Measurements from ENCODE around the gene GYPB. TPM values are rescaled to one million over a fixed set of nuclear protein-coding genes. Genes with fewer than 3 reads are reported as not detected.
"Not testable (repeated sequence)": the region's sequence is repeated elsewhere in the genome, so short reads cannot be mapped to it uniquely, and the experiment has no call there.

The GYPB gene
- total and polyA plus RNA-seq, 2 donors (not counting 1 experiment from before 2014, with no cell fraction given) = not detected

DNA sequence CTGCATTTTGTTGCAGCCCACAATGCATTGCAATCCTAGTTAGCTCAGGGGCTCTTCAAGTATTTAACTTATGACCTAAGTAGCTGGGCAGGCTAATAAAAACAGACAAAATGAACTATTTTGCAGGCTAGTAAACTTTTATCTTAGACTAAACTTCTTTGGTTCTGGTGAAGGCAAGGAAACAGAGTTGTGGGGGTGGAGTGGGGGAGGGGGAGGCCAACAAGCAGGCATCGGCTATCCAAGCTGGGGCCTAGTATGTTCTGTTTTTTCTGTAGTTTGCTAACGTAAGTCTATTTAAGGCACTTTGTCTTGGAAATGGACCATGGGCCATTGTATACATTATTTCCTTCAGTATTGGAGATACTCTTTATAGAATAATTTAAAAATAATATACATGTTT is 31.5 kb upstream of the GYPB start:
- not testable (repeated sequence) for H3K27me3 ChIP-seq (ENCODE audit: control insufficient read depth, insufficient read depth, low read length); H3K4me3 ChIP-seq (replicated peaks in 1 of 4; ENCODE audit: control extremely low read depth in 1 of 4, insufficient read depth in 1 of 4, low read depth in 3 of 4, low read length in 4 of 4); H3K27ac ChIP-seq (ENCODE audit: insufficient read depth, low read length); H4K20me1 ChIP-seq (ENCODE audit: control insufficient read depth, extremely low read depth, insufficient read depth, low read length); DNase-seq (ENCODE audit: low read depth in 2 of 2); H3K36me3 ChIP-seq (ENCODE audit: control insufficient read depth, insufficient read depth, low read length); H3K9ac ChIP-seq (ENCODE audit: insufficient read depth, low read length); H3K79me2 ChIP-seq (ENCODE audit: control insufficient read depth, insufficient read depth, low read length); H3K9me3 ChIP-seq (ENCODE audit: control insufficient read depth, insufficient read depth, low read depth, low read length); H2AFZ ChIP-seq (ENCODE audit: low read length); H3K4me2 ChIP-seq (ENCODE audit: extremely low read depth, insufficient read depth, low read length); H3K4me1 ChIP-seq (ENCODE audit: control insufficient read depth, extremely low read depth, insufficient read depth, low read length)

DNA sequence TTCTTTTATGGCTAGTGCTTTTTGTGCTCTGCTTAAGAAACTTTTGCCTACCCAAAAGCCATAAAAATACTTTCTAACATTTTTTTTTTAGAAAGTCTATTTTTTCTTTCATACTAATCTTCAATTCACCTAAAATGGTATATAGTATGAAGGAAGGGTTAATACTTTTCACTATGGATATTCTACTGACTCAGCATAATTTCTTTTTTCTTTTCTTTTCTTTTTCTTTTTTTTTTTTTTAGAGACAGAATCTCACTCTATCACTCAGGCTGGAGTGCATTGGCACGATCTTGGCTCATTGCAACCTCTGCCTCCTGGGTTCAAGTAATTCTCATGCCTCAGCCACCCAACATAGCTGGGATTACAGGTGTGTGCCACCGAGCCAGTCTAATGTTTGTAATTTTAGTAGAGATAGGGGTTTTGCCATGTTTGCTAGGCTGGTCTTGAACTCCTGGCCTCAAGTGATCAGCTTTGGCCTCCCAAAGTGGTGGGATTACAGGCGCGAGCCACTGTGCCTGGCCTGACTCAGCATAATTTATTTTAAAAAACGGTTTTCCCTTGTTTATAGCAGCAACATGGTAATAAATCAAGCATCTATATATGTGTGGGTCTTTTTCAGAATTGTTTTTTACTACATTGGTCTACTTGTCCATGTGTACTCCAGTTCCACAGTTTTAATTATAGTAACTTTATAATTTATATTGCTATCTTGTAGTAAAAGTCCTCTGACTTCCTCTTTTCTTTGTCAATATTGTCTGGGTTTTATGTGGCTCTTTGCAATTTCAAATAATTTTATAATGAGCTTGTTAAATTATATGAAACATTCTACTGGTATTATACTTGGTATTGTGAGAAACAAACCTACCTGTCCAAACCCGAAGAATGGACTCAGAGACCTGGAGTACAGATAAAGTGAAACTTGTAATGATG is 30.6 kb upstream of the GYPB start:
- H3K27ac ChIP-seq (ENCODE audit: insufficient read depth, low read length); DNase-seq (ENCODE audit: low read depth in 2 of 2); H3K9ac ChIP-seq (ENCODE audit: insufficient read depth, low read length); H3K27me3 ChIP-seq (ENCODE audit: control insufficient read depth, insufficient read depth, low read length); H4K20me1 ChIP-seq (ENCODE audit: control insufficient read depth, extremely low read depth, insufficient read depth, low read length); H3K4me2 ChIP-seq (ENCODE audit: extremely low read depth, insufficient read depth, low read length); H3K79me2 ChIP-seq (ENCODE audit: control insufficient read depth, insufficient read depth, low read length); H3K4me1 ChIP-seq (ENCODE audit: control insufficient read depth, extremely low read depth, insufficient read depth, low read length); H3K9me3 ChIP-seq (ENCODE audit: control insufficient read depth, insufficient read depth, low read depth, low read length); H2AFZ ChIP-seq (ENCODE audit: low read length); H3K4me3 ChIP-seq (replicated peaks in 1 of 4; ENCODE audit: control extremely low read depth in 1 of 4, insufficient read depth in 1 of 4, low read depth in 3 of 4, low read length in 4 of 4); H3K36me3 ChIP-seq (ENCODE audit: control insufficient read depth, insufficient read depth, low read length): not testable (repeated sequence)

DNA sequence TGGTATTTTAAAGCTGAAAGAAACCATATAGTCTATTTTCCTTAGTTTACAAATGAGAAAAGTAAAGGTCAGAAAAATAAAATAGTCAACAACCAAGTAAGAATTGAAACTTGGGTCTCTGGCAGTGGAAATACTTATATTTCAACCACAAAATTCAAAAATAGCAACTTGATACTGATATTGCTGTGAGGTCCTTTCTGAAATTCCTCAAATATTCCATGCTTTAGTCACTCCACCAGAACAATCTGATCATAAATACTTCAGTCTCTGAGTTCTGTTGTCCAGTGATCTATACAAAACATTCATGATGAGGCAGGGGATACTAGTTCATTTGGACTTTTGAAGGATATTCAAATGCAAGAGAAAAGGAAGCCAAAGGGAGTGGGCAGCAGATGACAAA is 25.8 kb upstream of the GYPB start:
- H4K20me1 ChIP-seq (ENCODE audit: control insufficient read depth, extremely low read depth, insufficient read depth, low read length); H3K9me3 ChIP-seq (ENCODE audit: control insufficient read depth, insufficient read depth, low read depth, low read length); H3K4me2 ChIP-seq (ENCODE audit: extremely low read depth, insufficient read depth, low read length); H3K36me3 ChIP-seq (ENCODE audit: control insufficient read depth, insufficient read depth, low read length); H3K79me2 ChIP-seq (ENCODE audit: control insufficient read depth, insufficient read depth, low read length); H3K27ac ChIP-seq (ENCODE audit: insufficient read depth, low read length); H3K9ac ChIP-seq (ENCODE audit: insufficient read depth, low read length); H2AFZ ChIP-seq (ENCODE audit: low read length); H3K4me1 ChIP-seq (ENCODE audit: control insufficient read depth, extremely low read depth, insufficient read depth, low read length); H3K27me3 ChIP-seq (ENCODE audit: control insufficient read depth, insufficient read depth, low read length); H3K4me3 ChIP-seq (replicated peaks in 1 of 4; ENCODE audit: control extremely low read depth in 1 of 4, insufficient read depth in 1 of 4, low read depth in 3 of 4, low read length in 4 of 4): not testable (repeated sequence)
- peak in 1 of 2 donors; percentile 48 for DNase-seq (ENCODE audit: low read depth in 2 of 2)

DNA sequence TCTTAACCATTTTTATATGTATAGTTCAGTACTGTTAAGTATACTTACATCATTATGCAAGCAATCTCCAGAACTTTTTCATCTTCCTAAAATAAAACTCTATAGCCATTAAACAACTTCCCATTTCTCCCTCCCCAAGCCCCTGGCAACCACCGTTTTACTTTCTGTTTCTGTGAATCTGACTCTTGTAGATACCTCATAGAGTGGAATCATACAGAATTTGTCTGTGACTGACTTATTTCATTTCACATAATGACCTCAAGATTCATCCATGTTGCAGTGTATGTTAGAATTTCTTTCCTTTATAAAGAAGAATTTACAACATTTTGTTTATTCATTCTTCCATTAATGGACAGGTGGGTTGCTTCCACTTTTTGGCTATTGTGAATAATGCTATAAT is 13.4 kb upstream of the GYPB start:
- DNase-seq (ENCODE audit: low read depth in 2 of 2); H3K4me1 ChIP-seq (ENCODE audit: control insufficient read depth, extremely low read depth, insufficient read depth, low read length); H3K9ac ChIP-seq (ENCODE audit: insufficient read depth, low read length); H3K27me3 ChIP-seq (ENCODE audit: control insufficient read depth, insufficient read depth, low read length); H3K36me3 ChIP-seq (ENCODE audit: control insufficient read depth, insufficient read depth, low read length); H3K4me2 ChIP-seq (ENCODE audit: extremely low read depth, insufficient read depth, low read length); H3K9me3 ChIP-seq (ENCODE audit: control insufficient read depth, insufficient read depth, low read depth, low read length); H4K20me1 ChIP-seq (ENCODE audit: control insufficient read depth, extremely low read depth, insufficient read depth, low read length); H3K79me2 ChIP-seq (ENCODE audit: control insufficient read depth, insufficient read depth, low read length); H2AFZ ChIP-seq (ENCODE audit: low read length); H3K4me3 ChIP-seq (replicated peaks in 1 of 4; ENCODE audit: control extremely low read depth in 1 of 4, insufficient read depth in 1 of 4, low read depth in 3 of 4, low read length in 4 of 4); H3K27ac ChIP-seq (ENCODE audit: insufficient read depth, low read length): not testable (repeated sequence)

DNA sequence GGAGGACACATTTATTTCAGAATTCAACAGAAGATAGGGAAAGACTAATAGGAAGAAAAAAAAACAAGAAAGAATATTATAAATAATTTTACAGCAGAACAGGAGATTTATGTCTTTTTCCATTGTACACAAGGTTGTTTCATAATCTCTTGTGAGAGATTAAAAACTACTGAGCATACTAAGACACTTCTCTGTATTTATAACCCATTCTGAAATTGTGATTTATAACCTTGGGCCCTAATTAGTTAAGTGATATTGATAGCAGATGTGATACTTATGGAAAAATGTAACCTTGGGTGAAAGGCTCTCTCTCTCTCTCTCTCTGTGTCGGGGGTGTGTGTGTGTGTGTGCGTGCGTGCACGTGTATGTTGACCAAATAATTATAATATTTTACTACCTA is 12.7 kb upstream of the GYPB start:
- not testable (repeated sequence) for H3K4me2 ChIP-seq (ENCODE audit: extremely low read depth, insufficient read depth, low read length); H3K27ac ChIP-seq (ENCODE audit: insufficient read depth, low read length); H3K27me3 ChIP-seq (ENCODE audit: control insufficient read depth, insufficient read depth, low read length); H3K79me2 ChIP-seq (ENCODE audit: control insufficient read depth, insufficient read depth, low read length); DNase-seq (ENCODE audit: low read depth in 2 of 2); H2AFZ ChIP-seq (ENCODE audit: low read length); H3K36me3 ChIP-seq (ENCODE audit: control insufficient read depth, insufficient read depth, low read length); H3K9ac ChIP-seq (ENCODE audit: insufficient read depth, low read length); H3K4me1 ChIP-seq (ENCODE audit: control insufficient read depth, extremely low read depth, insufficient read depth, low read length); H4K20me1 ChIP-seq (ENCODE audit: control insufficient read depth, extremely low read depth, insufficient read depth, low read length); H3K4me3 ChIP-seq (replicated peaks in 1 of 4; ENCODE audit: control extremely low read depth in 1 of 4, insufficient read depth in 1 of 4, low read depth in 3 of 4, low read length in 4 of 4); H3K9me3 ChIP-seq (ENCODE audit: control insufficient read depth, insufficient read depth, low read depth, low read length)

DNA sequence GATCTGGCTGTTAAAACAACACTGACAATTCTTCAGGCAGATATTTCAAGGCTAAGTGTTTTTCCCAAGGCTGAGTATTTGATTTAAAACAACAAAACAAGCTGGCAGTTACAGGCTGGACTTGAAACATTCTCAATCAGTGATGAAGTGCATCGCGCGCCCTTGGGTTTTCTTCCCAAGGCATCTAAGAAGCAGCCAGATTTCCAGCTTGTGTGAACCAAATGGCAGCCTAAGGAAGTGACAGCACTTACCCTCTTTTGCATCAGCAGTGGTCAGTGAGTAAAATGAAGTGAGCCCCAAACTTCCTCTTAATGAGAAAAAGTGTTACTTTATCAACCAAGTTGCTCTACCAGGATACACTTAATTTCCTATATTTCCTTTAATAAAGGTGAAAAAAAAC is 12.2 kb upstream of the GYPB start:
- not testable (repeated sequence) for H3K27ac ChIP-seq (ENCODE audit: insufficient read depth, low read length); H3K4me3 ChIP-seq (replicated peaks in 1 of 4; ENCODE audit: control extremely low read depth in 1 of 4, insufficient read depth in 1 of 4, low read depth in 3 of 4, low read length in 4 of 4); DNase-seq (ENCODE audit: low read depth in 2 of 2); H2AFZ ChIP-seq (ENCODE audit: low read length); H3K27me3 ChIP-seq (ENCODE audit: control insufficient read depth, insufficient read depth, low read length); H3K9ac ChIP-seq (ENCODE audit: insufficient read depth, low read length); H3K79me2 ChIP-seq (ENCODE audit: control insufficient read depth, insufficient read depth, low read length); H3K4me1 ChIP-seq (ENCODE audit: control insufficient read depth, extremely low read depth, insufficient read depth, low read length); H3K9me3 ChIP-seq (ENCODE audit: control insufficient read depth, insufficient read depth, low read depth, low read length); H4K20me1 ChIP-seq (ENCODE audit: control insufficient read depth, extremely low read depth, insufficient read depth, low read length); H3K36me3 ChIP-seq (ENCODE audit: control insufficient read depth, insufficient read depth, low read length); H3K4me2 ChIP-seq (ENCODE audit: extremely low read depth, insufficient read depth, low read length)

DNA sequence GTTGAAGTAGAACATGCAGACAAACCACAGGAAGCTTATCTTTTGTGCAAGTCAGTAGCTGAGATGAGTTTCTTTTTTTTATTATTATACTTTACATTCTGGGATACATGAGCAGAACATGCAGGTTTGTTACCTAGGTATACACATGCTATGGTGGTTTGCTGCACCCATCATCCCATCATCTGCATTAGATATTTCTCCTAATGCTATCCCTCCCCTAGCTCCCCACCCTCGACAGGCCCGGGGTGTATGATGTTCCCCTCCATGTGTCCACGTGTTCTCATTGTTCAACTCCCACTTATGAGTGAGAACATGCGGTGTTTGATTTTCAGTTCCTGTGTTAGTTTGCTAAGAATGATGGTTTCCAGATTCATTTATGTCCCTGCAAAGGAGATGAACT is 11.5 kb upstream of the GYPB start:
- not testable (repeated sequence) for H3K9me3 ChIP-seq (ENCODE audit: control insufficient read depth, insufficient read depth, low read depth, low read length); H3K27me3 ChIP-seq (ENCODE audit: control insufficient read depth, insufficient read depth, low read length); H3K79me2 ChIP-seq (ENCODE audit: control insufficient read depth, insufficient read depth, low read length); H3K4me2 ChIP-seq (ENCODE audit: extremely low read depth, insufficient read depth, low read length); H3K27ac ChIP-seq (ENCODE audit: insufficient read depth, low read length); H3K4me1 ChIP-seq (ENCODE audit: control insufficient read depth, extremely low read depth, insufficient read depth, low read length); H3K9ac ChIP-seq (ENCODE audit: insufficient read depth, low read length); H2AFZ ChIP-seq (ENCODE audit: low read length); H3K36me3 ChIP-seq (ENCODE audit: control insufficient read depth, insufficient read depth, low read length); H3K4me3 ChIP-seq (replicated peaks in 1 of 4; ENCODE audit: control extremely low read depth in 1 of 4, insufficient read depth in 1 of 4, low read depth in 3 of 4, low read length in 4 of 4); DNase-seq (ENCODE audit: low read depth in 2 of 2); H4K20me1 ChIP-seq (ENCODE audit: control insufficient read depth, extremely low read depth, insufficient read depth, low read length)

Measured in fibroblast of lung (primary cell).